BJ (cell line): ENCODE data around the gene CARD14. TPM values are rescaled to one million over a fixed set of nuclear protein-coding genes. Genes with fewer than 3 reads are reported as not detected.

Source experiments
- CTCF ChIA-PET: fragments of 350-600 bp; formaldehyde crosslinking; extraction: SDS; loops from one replicate; lab custom pipeline; 2021; ENCODE audit warnings: antibody characterized with exemption, inconsistent platforms; lab: Yijun Ruan, JAX
- POLR2A ChIA-PET: fragments of 300-600 bp; sonication (Branson Sonifier 250); formaldehyde crosslinking; extraction: SDS; loops from one replicate; lab custom pipeline; 2021; ENCODE audit warnings: antibody characterized with exemption; lab: Charles Lee
- DNase-seq: peaks from one replicate; pipeline ENCODE4 v3.0.0-alpha.2; 2011; ENCODE audit warnings: low read depth
- H3K27me3 ChIP-seq: 2 replicates; pipeline ENCODE4 v1.6.0; 2011; ENCODE audit warnings: low read length; ENCODE audit not compliant: control insufficient read depth, insufficient read depth
- H3K36me3 ChIP-seq: 2 replicates; pipeline ENCODE4 v1.5.1; 2011; ENCODE audit warnings: low read length; ENCODE audit not compliant: control insufficient read depth, insufficient read depth
- H3K4me3 ChIP-seq: 2 replicates; pipeline ENCODE4 v1.5.1; 2011; ENCODE audit warnings: low read depth, mild to moderate bottlenecking, control low read depth, low read length
- polyA plus RNA-seq: library from polyadenylated mRNA; depleted of rRNA; stranded (reverse); fragments of >200 nt; gene quantifications from 2 replicates; pipeline ENCODE4 v1.2.3, GENCODE V29; 2011
- TF ChIP-seq, protein P1 (sequence below): IDR thresholded peaks from 2 replicates; pipeline ENCODE4 v1.5.1; 2011; ENCODE audit warnings: low read depth, mild to moderate bottlenecking, control low read depth, inconsistent platforms, low read length, moderate library complexity; ENCODE audit not compliant: insufficient read depth

CARD14 gene
- polyA plus RNA-seq, 1 experiment = not detected

DNA sequence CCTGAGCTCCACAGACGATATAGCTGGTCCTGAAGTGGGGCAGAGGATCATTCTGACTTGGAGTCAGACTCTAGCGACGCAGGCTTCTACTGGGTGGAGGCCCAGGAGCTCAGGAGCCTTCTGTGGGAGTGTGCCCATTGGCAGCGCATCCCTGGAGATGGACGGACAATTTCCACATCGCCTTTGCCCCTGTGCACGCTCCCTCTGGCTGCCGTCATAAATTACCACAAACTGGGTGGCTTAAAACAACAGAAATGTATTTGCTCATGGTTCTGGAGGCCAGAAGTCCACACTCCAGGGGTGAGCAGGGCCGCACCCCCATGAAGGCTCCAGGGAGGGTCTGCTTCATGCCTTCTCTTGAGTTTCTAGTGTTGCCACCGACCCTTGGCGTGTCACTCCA lies 6.9 kb downstream of the CARD14 start:
- POLR2A ChIA-PET = no interaction called here

DNA sequence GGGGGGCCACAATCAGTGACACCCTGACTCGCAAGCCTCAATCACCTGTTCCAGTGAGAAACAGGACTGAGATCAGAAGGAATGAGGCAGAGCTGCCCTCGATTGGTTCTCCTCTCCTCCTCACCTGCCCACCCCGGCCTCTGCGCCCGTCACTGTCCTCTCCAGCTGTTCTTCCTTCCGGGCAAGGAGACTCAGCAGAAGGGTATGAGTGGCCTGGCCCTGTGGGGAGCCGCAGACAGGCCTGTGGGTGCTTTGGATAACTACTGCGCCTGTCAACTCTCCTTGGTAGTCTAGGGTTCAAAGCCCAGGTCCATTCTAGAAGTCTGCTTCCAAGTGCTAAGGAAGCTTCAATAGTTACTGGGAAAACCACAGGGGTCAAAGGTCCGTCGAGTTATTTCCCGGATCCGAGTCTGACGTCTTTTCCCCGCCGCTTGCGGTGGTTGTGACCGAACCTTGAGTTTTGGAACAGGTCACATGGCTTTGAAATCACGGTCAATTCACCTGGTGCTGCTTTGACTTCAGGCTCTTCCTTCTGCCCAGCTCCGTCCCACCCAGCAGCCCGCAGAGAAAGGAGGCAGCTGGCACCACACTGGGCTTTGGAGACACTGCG lies 8.3 kb downstream of the CARD14 start:
- ChIA-PET CTCF (interaction anchor here (1.0 to 9.8 kb wide), 2 partner anchors 18 to 77 kb away, joined by 3 to 44 read pairs; partner anchors contain the start of gene GAA), POLR2A (no interaction called here)
- no peak for DNase-seq
- TF ChIP-seq, protein P1, sequence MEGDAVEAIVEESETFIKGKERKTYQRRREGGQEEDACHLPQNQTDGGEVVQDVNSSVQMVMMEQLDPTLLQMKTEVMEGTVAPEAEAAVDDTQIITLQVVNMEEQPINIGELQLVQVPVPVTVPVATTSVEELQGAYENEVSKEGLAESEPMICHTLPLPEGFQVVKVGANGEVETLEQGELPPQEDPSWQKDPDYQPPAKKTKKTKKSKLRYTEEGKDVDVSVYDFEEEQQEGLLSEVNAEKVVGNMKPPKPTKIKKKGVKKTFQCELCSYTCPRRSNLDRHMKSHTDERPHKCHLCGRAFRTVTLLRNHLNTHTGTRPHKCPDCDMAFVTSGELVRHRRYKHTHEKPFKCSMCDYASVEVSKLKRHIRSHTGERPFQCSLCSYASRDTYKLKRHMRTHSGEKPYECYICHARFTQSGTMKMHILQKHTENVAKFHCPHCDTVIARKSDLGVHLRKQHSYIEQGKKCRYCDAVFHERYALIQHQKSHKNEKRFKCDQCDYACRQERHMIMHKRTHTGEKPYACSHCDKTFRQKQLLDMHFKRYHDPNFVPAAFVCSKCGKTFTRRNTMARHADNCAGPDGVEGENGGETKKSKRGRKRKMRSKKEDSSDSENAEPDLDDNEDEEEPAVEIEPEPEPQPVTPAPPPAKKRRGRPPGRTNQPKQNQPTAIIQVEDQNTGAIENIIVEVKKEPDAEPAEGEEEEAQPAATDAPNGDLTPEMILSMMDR = no peak
- no peaks in the 10 kb centered on the region for H3K36me3 ChIP-seq
- peaks cover 6% of the 10 kb centered on the region for H3K27me3 ChIP-seq
- H3K4me3 ChIP-seq = no peak overlapping the region

More for the DNA sequence above, 6.9 kb downstream of the CARD14 start:
- no peak for DNase-seq
- H3K27me3 ChIP-seq = peaks cover 4% of the 10 kb centered on the region
- H3K36me3 ChIP-seq = no peaks in the 10 kb centered on the region
- TF ChIP-seq, protein P1 = no peak
- no peak overlapping the region for H3K4me3 ChIP-seq
- CTCF ChIA-PET = interaction anchor here (9.8 kb wide), 1 partner anchor 20 kb away, joined by 44 read pairs; no protein-coding TSS in a partner anchor

DNA sequence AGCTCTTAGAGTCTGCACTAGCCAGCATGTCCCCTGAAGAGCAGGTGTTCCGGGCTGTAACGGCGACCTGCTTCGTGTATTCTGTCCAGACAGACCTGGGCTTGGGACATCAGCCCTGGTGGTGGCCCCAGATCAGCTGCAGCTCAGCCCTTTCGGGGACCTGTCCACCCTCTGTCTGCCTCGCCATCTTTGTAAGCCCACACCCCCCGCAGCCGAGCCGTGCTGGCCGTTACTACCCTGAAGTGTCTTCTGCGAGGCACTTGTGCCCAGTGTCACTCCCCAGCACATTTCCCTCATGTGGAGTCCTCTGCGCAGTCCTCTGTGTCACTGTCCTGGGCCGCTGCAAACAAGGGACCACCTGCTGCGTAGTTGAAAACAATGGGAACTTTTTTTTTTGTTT lies 10.4 kb downstream of the CARD14 start:
- H3K27me3 ChIP-seq = peaks cover 6% of the 10 kb centered on the region
- ChIA-PET POLR2A (no interaction called here), CTCF (interaction anchor here (9.8 kb wide), 1 partner anchor 16 kb away, joined by 44 read pairs; no protein-coding TSS in a partner anchor)
- H3K36me3 ChIP-seq = no peaks in the 10 kb centered on the region
- TF ChIP-seq, protein P1 = no peak
- DNase-seq = no peak
- no peak overlapping the region for H3K4me3 ChIP-seq

DNA sequence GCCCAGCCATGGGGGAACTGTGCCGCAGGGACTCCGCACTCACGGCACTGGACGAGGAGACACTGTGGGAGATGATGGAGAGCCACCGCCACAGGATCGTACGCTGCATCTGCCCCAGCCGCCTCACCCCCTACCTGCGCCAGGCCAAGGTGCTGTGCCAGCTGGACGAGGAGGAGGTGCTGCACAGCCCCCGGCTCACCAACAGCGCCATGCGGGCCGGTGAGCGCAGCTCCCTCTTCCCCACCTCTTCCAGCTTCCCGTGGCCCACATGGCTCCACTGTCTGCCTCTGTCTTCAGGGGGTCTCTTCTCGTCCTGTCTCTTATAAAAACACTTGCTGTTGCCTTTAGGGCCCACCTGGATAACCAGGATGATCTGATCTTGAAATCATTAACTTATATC lies 11.6 kb downstream of the CARD14 start:
- ChIA-PET CTCF (interaction anchor here (0.9 to 9.8 kb wide), 2 partner anchors 14 to 15 kb away, joined by 3 to 44 read pairs; no protein-coding TSS in a partner anchor), POLR2A (no interaction called here)
- TF ChIP-seq, protein P1 = no peak
- Histone ChIP-seq H3K36me3 (no peaks in the 10 kb centered on the region), H3K4me3 (no peak overlapping the region), H3K27me3 (peaks cover 6% of the 10 kb centered on the region)
- no peak for DNase-seq

DNA sequence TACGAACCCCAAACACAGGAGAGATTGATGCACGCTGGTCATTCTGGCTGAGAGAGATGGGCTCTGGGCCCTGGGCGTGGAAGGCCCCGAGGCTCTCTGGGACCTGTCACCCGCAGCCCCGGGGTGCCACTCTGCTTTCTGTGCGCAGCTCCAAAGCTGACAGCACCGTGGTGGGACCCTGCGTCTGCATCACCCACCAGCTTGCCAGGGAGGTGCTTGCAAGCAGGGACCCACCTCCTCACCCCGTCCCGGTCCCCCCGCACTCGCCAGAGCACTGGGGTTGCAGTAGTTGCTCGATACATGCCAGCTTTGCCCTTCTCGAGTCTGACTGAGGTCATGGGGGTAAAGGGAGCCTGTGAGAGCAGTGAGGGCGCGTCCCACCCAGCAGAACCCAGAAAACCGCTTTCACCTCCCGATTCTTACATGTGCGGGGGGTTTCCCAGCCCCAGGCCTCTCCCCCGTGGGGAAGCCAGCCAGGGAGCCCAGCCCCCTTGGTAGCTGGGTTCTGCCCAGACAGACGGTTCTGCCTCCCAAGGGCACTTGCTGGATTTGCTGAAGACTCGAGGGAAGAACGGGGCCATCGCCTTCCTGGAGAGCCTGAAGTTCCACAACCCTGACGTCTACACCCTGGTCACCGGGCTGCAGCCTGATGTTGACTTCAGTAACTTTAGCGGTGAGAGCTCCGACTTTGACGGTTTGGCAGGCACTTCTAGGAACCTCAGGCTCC lies 12.5 kb downstream of the CARD14 start:
- Histone ChIP-seq H3K4me3 (no peak overlapping the region), H3K36me3 (no peaks in the 10 kb centered on the region), H3K27me3 (peaks cover 6% of the 10 kb centered on the region)
- POLR2A ChIA-PET = no interaction called here
- CTCF ChIA-PET = interaction anchor here (0.9 to 9.8 kb wide), 2 partner anchors 14 kb away, joined by 3 to 44 read pairs; no protein-coding TSS in a partner anchor
- TF ChIP-seq, protein P1 = no peak
- DNase-seq = no peak
